Panc1 (cell line): ENCODE results near the gene PHC2. TPM values are rescaled to one million over a fixed set of nuclear protein-coding genes. Genes with fewer than 3 reads are reported as not detected.

ENCODE experiments used
- ATAC-seq: fragments of 200-7000 bp; cut with Tn5 transposase; 2 replicates; pipeline ENCODE4 v1.9.1; 2020; ENCODE audit warnings: mild to moderate bottlenecking, moderate library complexity
- BruUV-seq: library from RNA; stranded (reverse); fragments of 400-500 nt; replicated peaks from 2 replicates; lab custom pipeline; 2021; lab: Mats Ljungman, UMichigan
- CTCF ChIA-PET: fragments of 300-600 bp; sonication (Branson Sonifier 250); formaldehyde crosslinking; loops from one replicate; lab custom pipeline; 2022; ENCODE audit warnings: antibody characterized with exemption; lab: Charles Lee
- POLR2A ChIA-PET: fragments of 300-600 bp; sonication (Branson Sonifier 250); formaldehyde crosslinking; loops from one replicate; lab custom pipeline; 2022; ENCODE audit warnings: antibody characterized with exemption; lab: Charles Lee
- DNase-seq: peaks from one replicate; pipeline ENCODE4 v3.0.0-alpha.2; 2010; ENCODE audit warnings: low read depth, low spot score
- H3K27ac ChIP-seq: 2 replicates; pipeline ENCODE4 v1.5.1; 2011; ENCODE audit warnings: mild to moderate bottlenecking, low read length, inconsistent platforms
- H3K27me3 ChIP-seq: fragments of 200-500 bp; sonication (Bioruptor generic); 2 replicates; pipeline ENCODE4 v1.6.0; 2014; ENCODE audit warnings: low read length, inconsistent platforms; ENCODE audit not compliant: control insufficient read depth, insufficient read depth
- H3K36me3 ChIP-seq: fragments of 200-500 bp; sonication (Bioruptor generic); 2 replicates; pipeline ENCODE4 v1.5.1; 2014; ENCODE audit warnings: inconsistent platforms, mild to moderate bottlenecking, low read length, moderate library complexity; ENCODE audit not compliant: control insufficient read depth, insufficient read depth
- H3K4me1 ChIP-seq: 2 replicates; pipeline ENCODE4 v1.5.1; 2011; ENCODE audit warnings: inconsistent platforms, mild to moderate bottlenecking, low read length, moderate library complexity; ENCODE audit not compliant: control insufficient read depth, insufficient read depth
- H3K4me3 ChIP-seq, 2 experiments: 2 replicates each; pipeline ENCODE4 v1.5.1; 2011 to 2012; ENCODE audit warnings: low read depth in 2 of 2, low read length in 2 of 2, mild to moderate bottlenecking in 2 of 2, inconsistent platforms in 1 of 2, moderate library complexity in 1 of 2
- H3K9me3 ChIP-seq: fragments of 200-500 bp; sonication (Bioruptor generic); 2 replicates; pipeline ENCODE4 v1.5.1; 2014; ENCODE audit warnings: low read depth, mild to moderate bottlenecking, inconsistent platforms, low read length, moderate library complexity; ENCODE audit not compliant: control insufficient read depth, insufficient read depth
- CTCF ChIP-seq: fragments of 450-650 bp; IDR thresholded peaks from 2 replicates; pipeline ENCODE4 v1.5.1; 2017; ENCODE audit warnings: mild to moderate bottlenecking
- POLR2AphosphoS5 ChIP-seq: IDR thresholded peaks from 2 replicates; pipeline ENCODE4 v1.6.1; 2012; ENCODE audit warnings: mild to moderate bottlenecking, low read depth, low read length, moderate library complexity
- REST ChIP-seq, 2 experiments: IDR thresholded peaks; 2 replicates each; pipeline ENCODE4 v1.6.1; 2011 to 2012; ENCODE audit warnings: low read depth in 2 of 2, control low read depth in 1 of 2, low read length in 1 of 2, mild to moderate bottlenecking in 1 of 2, moderate library complexity in 1 of 2; ENCODE audit not compliant: insufficient read depth in 1 of 2
- SIN3A ChIP-seq: IDR thresholded peaks from 2 replicates; pipeline ENCODE4 v1.6.1; 2012; ENCODE audit warnings: low read depth, mild to moderate bottlenecking, low read length, moderate library complexity, borderline replicate concordance; ENCODE audit not compliant: insufficient read depth
- TCF7L2 ChIP-seq: IDR thresholded peaks from 2 replicates; pipeline ENCODE4 v1.6.1; 2011; ENCODE audit warnings: mild to moderate bottlenecking, low read depth, low read length, inconsistent platforms
- in situ Hi-C: cut with HindIII; loops from 2 replicates; pipeline ENCODE4 v1.10.0; 2016; ENCODE audit warnings: low sequenced_read_pairs, low pct_unique_long_range_greater_than_20kb
- intact Hi-C: fragments of 100-400 bp; cut with micrococcal nuclease; formaldehyde crosslinking; loops from one replicate; pipeline ENCODE4 v1.10.0; 2022; ENCODE audit not compliant: unreplicated experiment
- total RNA-seq: library from RNA; stranded (reverse); gene quantifications from one replicate; pipeline ENCODE4 v1.2.1, GENCODE V29; 2021; ENCODE audit not compliant: unreplicated experiment

Gene PHC2
- total RNA-seq, 1 experiment from 2014 or later: 122 TPM

- no peak for TF ChIP-seq REST (IDR thresholded peaks at IDR 0.05; ENCODE audit: insufficient read depth in 1 of 2, low read depth in 2 of 2, low read length in 1 of 2)
- no peak for TF ChIP-seq SIN3A
- no peak for TF ChIP-seq POLR2AphosphoS5
- TF ChIP-seq CTCF: no peak
- TF ChIP-seq TCF7L2: no peak
- Histone ChIP-seq H3K27me3 (peaks cover 9% of the 10 kb centered on the region), H3K9me3 (no peaks in the 10 kb centered on the region), H3K27ac (no peak overlapping the region), H3K36me3 (peaks cover 6% of the 10 kb centered on the region; the same call in 1 of the 2 replicates), H3K4me1 (peaks cover 9% of the 10 kb centered on the region), H3K4me3 (no peak overlapping the region)
- no TSS peak for BruUV-seq
- CTCF ChIA-PET: no interaction called here
- intact Hi-C loops: no loop called here
- POLR2A ChIA-PET: no interaction called here
- in situ Hi-C loops: no loop called here
- peak; percentile 97 for DNase-seq
- ATAC-seq: no peak; the same call in 1 of the 2 replicates
These were observed 2.8 kb upstream of the PHC2 start for GRCh38 chr1:33433509-33434362.

GRCh38 chr1:33429856-33430691 lies 821 bp downstream of the PHC2 start:
- Histone ChIP-seq H3K4me1 (peaks cover 9% of the 10 kb centered on the region), H3K9me3 (no peaks in the 10 kb centered on the region), H3K36me3 (peaks cover 6% of the 10 kb centered on the region; the same call in 1 of the 2 replicates), H3K27ac (no peak overlapping the region), H3K4me3 (peak overlapping the region; percentile 55 to 60), H3K27me3 (peaks cover 9% of the 10 kb centered on the region)
- TF ChIP-seq TCF7L2: no peak
- ATAC-seq (peak; percentile 39), DNase-seq (no peak)
- in situ Hi-C loops: no loop called here
- POLR2A ChIA-PET: no interaction called here
- intact Hi-C loops: no loop called here
- BruUV-seq: no TSS peak
- CTCF ChIA-PET: no interaction called here
